ENCODE measurements around the gene SASH3. TPM values are rescaled to one million over a fixed set of nuclear protein-coding genes. Genes with fewer than 3 reads are reported as not detected.

The SASH3 gene
- total RNA-seq, 1 donor from 2014 or later, result 8.6 TPM

DNA sequence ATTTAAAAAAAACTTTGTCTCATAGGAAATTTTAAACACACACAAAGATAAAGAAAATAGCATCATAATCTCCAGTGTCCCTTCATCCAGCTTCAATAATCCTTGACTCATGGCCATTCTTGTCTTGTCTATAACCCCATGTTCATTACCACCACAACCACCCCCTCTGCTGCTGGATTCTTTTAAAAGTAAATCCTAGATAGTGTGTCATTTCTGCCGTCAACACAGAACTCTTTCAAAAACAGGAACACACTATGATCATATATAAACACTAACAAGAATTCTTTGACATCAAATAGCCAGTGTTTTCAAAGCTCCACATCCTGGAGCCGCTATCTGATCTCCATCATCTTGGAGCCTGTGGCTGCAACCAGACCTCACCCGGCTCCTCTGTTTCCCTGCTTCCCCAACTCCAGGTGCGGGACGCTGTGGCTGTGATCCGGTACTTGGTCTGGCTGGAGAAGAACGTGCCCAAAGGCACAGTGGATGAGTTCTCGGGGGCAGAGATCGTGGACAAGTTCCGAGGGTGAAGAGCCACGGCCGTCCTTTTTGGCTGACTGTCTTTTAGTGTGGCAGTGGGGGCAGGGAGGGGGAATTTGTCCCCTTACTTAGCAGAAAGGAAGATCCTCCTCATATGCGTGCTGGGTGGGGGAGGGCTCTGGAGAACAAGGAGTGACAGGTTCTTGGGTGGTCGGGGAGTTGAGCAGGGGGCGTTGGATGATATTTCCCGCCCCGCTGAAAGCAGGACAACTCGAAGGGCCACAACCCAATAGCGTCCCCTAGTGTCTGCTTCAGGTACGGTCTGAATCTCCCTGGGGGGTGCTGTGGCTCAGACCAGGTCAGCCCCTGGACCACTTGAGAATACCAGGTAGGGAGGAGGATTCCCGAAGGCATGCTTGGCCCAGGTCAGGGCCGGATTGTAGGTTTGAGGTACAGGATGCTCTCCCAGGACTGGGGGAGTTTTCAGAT, 25.4 kb upstream of the SASH3 start:
- no peak for DNase-seq (ENCODE audit: low spot score)
- intact Hi-C loops (cut with DNase I), result no loop called here
- no peak for ATAC-seq

DNA sequence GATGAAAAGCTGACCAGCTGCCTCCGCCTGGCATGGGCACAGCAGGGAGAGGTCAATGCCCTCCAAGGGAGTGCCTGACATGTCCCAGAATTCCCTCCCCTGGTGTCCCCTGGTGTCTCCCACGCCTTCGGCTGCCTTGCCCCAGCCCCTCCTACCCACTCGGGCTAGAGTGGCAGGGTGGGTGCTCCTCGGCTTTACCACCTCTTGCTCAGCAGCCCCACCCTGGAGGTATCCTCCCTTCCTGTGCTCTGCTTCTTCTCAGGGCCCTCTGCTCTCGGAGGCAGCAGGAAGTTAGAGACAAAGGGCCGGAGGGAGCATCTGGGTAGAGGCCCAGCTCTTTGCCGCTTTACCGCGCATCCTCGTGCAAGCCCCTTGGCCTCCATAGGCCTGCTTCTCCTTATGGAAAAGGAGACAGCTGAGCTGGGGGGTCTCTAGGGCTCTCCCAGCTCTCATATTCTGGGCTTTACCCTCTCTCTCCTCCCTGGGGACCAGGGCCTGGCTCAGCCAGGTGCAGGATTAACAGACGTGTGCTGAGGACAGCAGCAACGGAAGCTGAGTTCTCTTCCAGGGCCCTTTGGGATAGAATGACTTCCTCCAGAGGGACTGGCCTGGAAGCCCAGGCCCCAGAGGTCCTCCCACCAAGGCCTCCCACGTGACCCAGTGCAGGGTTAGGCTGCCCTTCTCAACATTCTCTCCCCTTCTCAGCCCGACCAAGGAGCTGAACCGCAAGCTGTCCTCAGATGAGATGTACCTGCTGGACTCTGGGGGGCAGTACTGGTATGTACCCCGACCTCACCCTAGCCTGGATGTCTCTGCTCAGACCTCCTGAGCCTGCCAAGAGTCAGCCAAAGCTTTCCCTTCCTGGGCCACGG, 23.7 kb upstream of the SASH3 start:
- ATAC-seq, result no peak
- DNase-seq (ENCODE audit: low spot score), result no peak
- intact Hi-C loops (cut with DNase I), result no loop called here

- intact Hi-C loops (cut with DNase I), result no loop called here
- peak; percentile 89 for ATAC-seq
- no peak for DNase-seq (ENCODE audit: low spot score)
Observed at GRCh38 chrX:129759576-129760061, 20.1 kb upstream of the SASH3 start.

DNA sequence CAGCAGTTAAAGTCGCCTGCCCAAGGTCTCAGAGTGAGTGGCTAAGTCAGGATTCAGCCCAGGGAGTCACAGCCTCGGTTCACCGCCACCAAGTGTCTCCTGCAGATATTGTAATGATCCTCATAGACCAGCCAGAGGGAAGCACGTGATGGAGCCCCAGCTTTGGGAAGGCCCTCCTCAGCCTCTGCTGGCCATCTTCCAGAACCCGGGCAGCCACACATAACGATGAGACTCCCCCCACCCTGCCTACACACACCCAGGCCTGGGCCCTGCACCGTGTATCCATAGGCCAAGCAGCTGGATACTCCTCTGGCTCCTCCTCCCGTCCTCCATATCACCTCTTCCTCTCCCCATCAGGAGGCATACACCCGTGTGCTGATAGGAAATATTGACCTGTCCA, 19.6 kb upstream of the SASH3 start:
- no peak for DNase-seq (ENCODE audit: low spot score)
- intact Hi-C loops (cut with DNase I), result no loop called here
- ATAC-seq, result peak; percentile 21

DNA sequence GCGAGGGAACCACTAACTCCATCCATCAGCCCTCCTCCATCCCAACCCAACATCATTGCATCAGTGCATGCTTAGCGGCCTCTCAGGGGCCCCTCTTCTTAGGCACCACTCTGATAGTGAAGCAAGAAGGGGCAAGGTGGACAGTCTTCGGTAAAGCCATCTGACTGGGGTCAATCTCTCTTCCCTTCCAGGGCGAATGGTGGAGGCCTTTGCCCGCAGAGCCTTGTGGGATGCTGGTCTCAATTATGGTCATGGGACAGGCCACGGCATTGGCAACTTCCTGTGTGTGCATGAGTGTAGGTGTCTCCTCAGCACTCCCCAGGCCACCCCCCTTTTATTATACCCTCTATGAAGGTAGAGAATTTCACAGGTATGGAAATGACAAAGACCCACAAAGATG, 18.8 kb upstream of the SASH3 start:
- ATAC-seq, result no peak
- no peak for DNase-seq (ENCODE audit: low spot score)
- intact Hi-C loops (cut with DNase I), result no loop called here

DNA sequence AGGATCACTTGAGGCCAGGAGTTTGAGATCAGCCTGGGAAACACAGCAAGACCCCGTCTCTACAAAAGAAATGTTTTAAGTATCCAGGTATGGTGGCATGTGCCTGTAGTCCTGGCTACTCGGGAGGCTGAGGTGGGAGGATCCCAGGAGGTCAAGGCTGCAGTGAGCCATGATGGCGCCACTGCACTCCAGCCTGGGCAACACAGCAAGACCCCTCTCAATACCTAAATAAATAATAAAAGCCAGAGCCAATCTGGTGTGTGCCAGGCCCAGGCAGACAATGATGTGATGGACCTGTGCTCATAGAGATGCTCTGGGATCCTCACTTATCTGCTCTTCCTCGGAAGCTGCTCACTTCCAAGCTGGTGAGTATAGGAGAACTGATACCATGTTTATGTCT, 18.2 kb upstream of the SASH3 start:
- intact Hi-C loops (cut with DNase I), result no loop called here
- ATAC-seq, result no peak
- no peak for DNase-seq (ENCODE audit: low spot score)

DNA sequence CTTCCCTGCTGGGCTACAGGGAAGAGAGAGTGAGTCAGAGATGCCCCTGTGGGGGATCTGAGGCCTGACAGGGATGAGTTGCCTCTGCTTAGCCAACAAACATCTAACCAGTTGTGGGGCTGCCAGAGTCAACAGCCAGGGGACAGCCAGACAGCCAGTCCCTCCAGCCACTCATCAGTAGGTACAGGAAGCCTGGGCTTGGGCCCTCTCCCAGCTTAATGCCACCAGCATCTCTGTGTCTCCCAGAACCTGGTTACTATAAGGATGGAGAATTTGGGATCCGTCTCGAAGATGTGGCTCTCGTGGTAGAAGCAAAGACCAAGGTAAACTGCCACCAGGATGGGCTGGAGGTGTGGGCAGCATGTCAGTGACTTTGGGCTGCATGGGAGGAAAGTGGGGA, 17.3 kb upstream of the SASH3 start:
- ATAC-seq (no peak), DNase-seq (ENCODE audit: low spot score) (no peak)
- intact Hi-C loops (cut with DNase I), result no loop called here

DNA sequence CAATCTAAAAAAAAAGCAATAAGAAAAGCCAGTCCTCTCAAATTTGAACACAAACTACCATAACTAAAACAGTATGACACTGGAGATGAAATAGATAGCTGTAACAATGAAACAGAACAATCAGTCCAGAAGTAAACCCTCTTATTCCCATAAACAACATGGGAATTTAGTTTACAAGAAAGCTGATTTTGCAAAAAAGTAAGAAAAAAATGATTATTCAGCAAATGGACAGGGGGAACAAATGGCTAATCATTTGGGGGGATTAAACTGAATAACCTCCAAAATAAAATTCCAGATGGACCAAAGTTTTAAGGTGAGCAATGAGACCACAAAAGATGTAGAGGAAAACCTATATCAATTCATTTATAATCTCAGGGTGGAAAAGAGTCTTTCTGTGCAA, 16.1 kb upstream of the SASH3 start:
- ATAC-seq (no peak), DNase-seq (ENCODE audit: low spot score) (no peak)
- intact Hi-C loops (cut with DNase I), result no loop called here

DNA sequence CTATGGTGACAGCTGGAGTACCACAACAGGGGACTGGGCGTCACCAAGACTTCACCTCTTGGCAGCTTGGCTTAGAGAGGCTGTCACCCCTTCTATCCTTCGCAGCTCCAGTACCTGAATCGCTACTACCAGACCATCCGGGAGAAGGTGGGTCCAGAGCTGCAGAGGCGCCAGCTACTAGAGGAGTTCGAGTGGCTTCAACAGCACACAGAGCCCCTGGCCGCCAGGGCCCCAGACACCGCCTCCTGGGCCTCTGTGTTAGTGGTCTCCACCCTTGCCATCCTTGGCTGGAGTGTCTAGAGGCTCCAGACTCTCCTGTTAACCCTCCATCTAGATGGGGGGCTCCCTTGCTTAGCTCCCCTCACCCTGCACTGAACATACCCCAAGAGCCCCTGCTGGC, 11.6 kb upstream of the SASH3 start:
- intact Hi-C loops (cut with DNase I), result no loop called here
- no peak for ATAC-seq
- DNase-seq (ENCODE audit: low spot score), result no peak

DNA sequence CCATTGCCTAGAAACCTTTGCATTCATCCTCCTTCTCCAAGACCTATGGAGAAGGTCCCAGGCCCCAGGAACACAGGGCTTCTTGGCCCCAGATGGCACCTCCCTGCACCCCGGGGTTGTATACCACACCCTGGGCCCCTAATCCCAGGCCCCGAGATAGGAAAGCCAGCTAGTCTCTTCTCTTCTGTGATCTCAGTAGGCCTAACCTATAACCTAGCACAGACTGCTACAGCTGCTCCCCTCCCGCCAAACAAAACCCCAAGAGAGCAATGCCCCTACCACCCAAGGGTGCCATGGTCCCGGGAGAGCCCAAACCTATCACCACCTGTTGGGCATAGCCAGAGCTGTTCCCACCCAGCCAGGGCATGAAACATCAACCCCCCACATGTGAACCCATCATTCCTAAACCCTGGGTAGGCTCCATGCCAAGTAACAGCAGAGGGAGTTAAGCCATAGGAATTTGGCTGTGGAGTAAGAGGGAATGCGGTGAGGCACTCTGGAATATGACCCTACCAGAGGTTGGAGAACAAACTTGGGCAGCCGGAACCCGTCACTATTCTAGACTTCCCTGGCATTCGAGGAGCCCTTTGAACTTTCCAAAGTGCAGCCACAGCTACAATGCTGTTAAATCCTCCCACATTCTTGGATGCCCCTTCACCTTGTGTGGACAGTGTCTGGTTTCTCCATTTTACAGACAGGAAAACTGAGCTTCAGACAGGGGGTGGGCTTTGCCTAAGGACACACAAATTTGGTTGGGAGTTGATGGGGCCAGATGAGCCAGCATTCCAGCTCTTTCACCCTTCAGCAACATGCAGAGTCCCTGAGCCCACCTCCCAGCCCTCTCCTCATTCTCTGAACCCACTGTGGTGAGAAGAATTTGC, 10.9 kb upstream of the SASH3 start:
- no peak for ATAC-seq
- intact Hi-C loops (cut with DNase I), result no loop called here
- no peak for DNase-seq (ENCODE audit: low spot score)

DNA sequence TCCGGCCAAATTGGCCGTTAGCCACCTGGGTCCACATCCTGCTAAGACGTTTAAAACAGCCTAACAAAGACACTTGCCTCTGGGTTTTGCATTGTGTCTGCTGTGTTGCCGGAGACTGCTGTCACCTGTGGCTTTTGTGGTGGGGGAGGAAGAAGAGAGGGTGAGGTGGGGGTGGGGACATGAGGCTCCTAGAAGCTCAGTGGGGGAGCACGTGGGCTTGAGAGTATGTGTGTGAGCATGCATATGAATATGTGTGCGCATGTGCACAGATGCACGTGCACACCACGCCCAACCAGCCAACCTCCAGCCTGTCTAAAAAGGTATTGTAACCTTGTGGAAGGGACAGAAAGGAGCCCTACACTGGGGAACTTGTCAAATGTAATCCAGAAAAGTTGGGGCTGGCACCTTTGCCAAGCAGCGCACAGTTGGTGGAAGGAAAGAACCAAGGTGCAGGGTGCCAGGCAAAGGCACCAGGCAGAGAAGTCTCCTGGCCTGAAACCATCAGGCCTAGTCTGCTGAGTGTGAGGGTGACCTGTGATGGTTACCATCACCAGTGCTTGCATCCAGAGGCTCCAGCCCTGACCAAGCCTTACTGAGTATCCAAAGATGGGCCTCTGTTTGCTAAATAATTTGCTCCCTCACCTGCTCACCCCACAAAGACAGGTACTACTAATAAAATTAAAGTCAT, 10.1 kb upstream of the SASH3 start:
- intact Hi-C loops (cut with DNase I), result no loop called here
- ATAC-seq (no peak), DNase-seq (ENCODE audit: low spot score) (no peak)

- ATAC-seq (no peak), DNase-seq (ENCODE audit: low spot score) (no peak)
- intact Hi-C loops (cut with DNase I), result no loop called here
Observed at GRCh38 chrX:129771266-129771995, 8.3 kb upstream of the SASH3 start.

DNA sequence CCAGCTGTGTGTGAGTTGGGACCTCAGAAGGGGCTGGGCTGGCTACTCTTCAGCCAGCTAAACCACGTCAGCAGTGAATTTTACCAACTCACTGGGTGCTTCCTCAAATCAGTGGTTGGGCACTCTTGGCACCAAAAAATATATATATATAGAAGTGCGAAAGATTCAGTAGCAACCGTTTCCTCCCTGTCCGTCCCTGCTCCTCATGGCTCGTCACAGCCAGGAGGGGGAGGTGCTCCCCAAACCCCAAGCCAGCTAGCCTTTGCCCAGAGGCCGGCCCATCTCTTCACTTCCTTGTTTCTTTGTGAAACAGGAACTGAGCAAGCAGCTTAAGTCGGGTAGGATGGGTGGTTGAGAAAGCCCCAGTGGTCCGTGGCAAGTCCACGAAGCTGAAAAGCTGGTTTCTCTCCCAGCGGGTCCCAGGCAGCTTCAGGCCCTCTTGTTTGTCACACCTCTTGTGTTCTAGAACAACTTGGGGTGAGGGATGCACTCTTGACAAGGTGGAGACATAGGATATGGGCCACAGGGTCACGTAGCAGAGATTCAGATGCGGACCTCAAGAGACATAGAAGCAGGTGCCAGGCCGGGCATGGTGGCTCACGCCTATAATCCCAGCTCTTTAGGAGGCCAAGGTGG, 6.8 kb upstream of the SASH3 start:
- intact Hi-C loops (cut with DNase I), result no loop called here
- ATAC-seq, result peak; percentile 76
- DNase-seq (ENCODE audit: low spot score), result peak; percentile 78

- DNase-seq (ENCODE audit: low spot score), result no peak
- no peak for ATAC-seq
- intact Hi-C loops (cut with DNase I), result no loop called here
Observed at GRCh38 chrX:129773649-129774458, 5.9 kb upstream of the SASH3 start.

- intact Hi-C loops (cut with DNase I), result no loop called here
- DNase-seq (ENCODE audit: low spot score) (no peak), ATAC-seq (peak; percentile 37)
Observed at GRCh38 chrX:129777218-129778030, 2.3 kb upstream of the SASH3 start.
